HS-5 (cell line): ENCODE measurements around the gene PLCXD3.

ENCODE experiments used
- DNase-seq: peaks from one replicate; pipeline ENCODE4 v3.0.0-alpha.2; 2012; ENCODE audit warnings: low read depth

PLCXD3 gene, protein sequence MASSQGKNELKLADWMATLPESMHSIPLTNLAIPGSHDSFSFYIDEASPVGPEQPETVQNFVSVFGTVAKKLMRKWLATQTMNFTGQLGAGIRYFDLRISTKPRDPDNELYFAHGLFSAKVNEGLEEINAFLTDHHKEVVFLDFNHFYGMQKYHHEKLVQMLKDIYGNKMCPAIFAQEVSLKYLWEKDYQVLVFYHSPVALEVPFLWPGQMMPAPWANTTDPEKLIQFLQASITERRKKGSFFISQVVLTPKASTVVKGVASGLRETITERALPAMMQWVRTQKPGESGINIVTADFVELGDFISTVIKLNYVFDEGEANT

DNA sequence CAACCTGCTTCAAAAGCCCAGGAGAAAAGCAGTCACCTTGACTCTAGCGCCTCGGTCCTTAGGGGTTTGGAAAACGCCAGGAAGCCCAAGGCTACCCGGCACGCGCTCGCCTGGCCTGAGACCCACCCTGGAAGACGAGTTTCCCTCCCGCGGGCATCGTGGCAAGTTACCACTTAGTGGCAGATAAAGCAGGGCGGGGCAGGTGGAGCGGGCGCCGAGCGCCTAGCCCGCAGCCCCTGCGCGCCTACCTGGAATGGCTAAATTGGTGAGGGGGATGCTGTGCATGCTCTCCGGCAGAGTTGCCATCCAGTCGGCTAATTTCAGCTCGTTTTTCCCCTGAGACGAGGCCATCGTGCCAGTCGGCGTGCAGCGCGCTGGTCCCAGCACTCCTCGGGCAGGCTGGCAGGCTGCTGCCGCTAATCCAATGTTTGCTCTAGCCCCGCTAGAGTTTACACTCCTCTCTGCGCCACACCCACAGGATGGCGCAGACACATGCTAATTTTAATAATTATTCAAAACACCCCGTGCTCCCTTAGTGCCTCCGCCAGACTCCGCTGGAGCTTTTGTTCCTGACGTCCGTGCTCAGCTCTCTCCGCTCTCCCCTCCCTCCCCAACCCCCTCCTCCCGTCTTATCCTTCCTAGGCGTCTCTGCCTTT is at the start of gene PLCXD3:
PLCXD3 (minus strand) TSS at position 426 of the 656 bp plus-strand sequence; CDS start at position 351, 75 bp downstream.
- DNase-seq: no peak

DNA sequence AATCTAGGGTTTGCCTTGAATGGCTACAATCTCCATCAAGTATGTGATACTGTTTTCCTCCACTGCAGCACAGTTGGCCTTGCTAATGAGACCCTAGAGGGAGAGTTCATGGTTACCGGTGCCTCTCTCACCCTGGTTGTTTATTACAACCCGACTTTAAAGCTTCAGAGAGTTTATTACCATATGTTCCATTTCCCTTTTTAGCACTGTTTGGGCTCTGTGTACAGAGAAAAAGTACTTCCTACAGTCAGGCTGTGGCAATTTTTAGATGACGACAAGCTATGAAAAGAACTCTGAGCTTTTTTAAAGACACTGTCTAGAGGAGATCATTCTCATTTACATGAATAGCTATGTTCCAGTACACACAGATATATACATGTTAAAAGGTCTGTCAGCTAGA is 48.8 kb upstream of the PLCXD3 start:
- DNase-seq: no peak

DNA sequence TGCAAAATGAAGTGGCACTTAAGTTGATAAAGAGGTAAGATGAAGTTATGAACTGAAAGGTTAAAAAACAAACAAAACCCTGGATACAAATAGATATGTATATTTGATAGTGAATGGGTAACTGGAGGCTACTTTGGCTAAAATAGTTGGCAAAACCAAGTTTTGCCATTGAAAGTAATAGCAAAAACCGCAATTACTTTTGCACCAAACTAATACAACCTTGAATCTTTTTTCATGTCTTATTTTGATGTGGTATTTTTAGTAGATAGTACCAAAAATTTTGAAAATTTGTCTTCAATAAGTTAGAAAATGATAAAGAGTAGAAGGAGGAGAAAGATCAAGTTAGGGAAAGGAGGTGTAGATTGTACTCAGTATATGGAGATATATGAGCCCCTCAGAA is 47.9 kb upstream of the PLCXD3 start:
- DNase-seq: no peak

DNA sequence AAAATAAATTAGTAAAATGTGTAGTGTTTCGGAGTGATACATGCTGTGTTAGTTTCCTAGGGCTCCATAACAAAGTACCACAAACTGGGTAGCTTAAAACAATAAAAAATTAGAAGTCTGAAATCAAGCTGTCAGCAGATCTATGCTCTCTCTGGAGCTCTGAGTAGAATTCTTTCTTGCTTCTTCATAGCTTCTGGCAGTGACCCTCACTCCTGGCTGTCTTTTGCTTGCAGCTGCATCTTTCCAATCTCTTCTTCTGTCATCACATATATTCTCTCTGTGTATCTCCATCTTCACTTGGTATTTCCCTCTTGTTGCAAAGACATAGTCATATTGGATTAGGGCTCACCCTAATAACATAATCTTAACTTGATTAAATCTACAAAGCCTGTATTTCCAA is 37.6 kb upstream of the PLCXD3 start:
- no peak for DNase-seq

DNA sequence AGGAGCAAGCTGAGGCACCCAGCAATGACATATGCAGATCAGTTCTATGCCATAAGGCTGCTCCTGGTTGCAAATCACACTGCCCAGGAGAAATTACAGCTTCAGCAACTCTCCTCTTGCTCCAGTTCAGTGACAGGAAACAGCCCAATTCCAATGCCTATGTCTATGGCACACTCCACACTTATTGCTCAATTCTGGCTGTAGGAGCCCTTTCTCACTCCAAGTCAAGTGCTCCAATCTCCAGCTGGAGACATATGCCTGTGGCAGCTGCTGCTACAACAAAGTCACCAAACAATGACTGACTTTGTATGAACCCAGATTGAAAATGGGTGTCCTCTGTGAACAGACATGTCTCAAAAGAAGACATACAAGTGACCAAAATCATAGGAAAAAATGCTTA is 31.8 kb upstream of the PLCXD3 start:
- no peak for DNase-seq

DNA sequence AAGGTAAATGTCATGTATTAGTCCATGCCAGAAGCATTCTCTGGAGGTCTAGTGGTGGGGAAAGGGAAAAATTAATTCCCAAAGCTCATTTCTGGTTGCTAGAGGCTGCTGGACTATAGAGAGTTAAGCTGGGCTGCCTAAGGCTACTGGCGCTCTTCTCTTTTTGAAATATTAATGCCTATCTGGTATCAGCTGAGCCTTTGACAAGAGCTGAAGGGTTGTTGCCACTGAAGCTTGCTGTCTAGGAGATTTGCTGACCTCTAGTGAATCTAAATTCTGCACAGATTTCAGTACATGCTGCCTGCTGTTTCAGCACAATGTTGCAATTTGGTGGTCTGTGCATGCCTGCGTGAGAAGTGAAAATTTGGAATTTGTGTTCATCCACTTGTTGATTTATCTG is 29.1 kb upstream of the PLCXD3 start:
- DNase-seq: no peak

DNA sequence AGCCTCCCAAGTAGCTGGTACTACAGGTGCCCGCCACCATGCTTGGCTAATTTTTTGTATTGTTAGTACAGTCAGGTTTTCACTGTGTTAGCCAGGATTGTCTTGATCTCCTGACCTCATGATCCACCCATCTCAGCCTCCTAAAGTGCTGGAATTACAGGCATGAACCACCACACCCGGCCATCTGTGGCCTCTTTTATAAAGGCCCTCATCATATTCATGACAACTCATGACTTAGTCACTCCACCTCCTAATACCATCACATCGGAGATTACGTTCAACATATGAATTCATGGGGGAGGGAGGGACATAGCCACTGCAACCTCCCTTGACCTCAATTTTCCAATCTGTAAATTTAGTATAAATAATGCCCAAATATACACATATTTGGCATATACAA is 27.2 kb upstream of the PLCXD3 start:
- DNase-seq: no peak

DNA sequence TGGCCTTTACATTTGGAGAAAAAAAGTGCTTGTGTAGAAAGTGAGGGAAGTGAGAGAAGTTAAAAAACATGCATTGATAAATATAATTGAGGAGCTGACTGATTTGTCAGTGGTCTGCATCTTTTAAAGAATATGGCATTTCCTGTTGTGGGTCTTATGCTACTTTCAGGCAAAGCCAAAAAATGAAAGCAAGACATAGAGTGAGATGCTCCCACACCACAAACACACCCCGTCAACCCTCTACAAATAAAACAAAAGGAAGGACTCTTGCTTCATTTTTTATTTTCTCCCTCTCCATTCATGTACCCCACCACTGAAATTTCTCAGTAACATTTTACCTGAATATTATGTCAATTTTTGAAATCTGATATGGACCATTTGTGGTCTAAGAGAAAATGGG is 22.1 kb upstream of the PLCXD3 start:
- no peak for DNase-seq

DNA sequence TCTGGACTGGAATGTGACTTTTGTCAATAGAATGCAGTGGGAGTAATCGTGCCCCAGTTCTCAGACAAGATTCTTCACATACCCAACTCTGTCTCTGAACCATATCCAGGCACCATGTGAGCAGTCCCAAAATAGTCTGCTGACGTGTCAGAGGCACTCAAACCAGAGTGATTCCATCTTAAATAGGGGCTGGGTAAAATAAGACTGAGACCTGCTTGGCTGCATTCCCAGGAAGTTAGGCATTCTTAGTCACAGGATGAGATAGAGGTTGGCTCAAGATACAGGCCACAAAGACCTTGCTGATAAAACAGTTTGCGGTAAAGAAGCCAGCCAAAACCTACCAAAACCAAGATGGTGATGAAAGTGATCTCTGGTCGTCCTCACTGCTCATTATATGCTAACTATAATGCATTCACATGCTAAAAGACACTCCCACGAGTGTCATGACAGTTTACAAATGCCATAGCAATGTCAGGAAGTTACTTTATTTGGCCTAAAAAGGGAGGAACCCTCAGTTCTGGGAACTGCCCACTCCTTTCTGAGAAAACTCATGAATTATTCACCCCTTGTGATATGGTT is 16.9 kb upstream of the PLCXD3 start:
- peak; percentile 100 for DNase-seq

DNA sequence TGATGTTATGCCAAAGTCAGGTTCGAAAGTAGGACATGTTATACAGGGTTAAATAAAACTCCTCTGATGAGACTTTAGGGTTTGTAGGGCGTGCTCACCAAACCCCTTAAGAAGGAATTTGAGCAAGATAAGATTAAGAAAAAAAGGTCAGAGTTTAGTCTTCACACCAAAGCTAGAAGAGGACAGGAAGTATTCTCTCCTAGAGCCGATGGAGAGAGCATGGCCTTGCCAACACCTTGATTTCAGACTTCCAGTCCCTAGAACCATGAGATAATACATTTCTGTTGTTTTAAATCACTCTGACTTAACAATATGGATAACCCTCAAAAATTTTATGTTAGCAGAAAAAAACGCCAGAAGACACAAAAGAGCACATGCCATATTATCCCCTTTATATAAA is 16.3 kb upstream of the PLCXD3 start:
- no peak for DNase-seq

DNA sequence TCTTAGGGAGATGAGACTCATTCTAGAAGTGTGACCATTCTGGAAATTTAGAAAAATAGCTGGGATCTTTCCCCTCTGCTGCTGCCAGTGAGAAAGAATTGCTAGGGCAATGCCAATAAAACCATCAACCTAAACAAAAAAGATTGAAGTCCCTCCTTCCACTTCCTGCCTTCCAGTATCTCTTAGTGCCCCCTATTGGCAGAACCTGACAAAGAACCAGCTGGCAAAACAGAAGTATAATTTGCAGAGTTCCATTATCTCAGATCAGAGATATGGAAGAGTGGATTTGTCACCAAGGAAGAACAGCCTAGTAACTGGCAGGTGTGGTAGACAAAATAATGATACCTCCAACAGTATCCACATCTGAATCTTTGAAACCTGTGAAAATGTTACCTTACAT is 13.8 kb upstream of the PLCXD3 start:
- no peak for DNase-seq

DNA sequence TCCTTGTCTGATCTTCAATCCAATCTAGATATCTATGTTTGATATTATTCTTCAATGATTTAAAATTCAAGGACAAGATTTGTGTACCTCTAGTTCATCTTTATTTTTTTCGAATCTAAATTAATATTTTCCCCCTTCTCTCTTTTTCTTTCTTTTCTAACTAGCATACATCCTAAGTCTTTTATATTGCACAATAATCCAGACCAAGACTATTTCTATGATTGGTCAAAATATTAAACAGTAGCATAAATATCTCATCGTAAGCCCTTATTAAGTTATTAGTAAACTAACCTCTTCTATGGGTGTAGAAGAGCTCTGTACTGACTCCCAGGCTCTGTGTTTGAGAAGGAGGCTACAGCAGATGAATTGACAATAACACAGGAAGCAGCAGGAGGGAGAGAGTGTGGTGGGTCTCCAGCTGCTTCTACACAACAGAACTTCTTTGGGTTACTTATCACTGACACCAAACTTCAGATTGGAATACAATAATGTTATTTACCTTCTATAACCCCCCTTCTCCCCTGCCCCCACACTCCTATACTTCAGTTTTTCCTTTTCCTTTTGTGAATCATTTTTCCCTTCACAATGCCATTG is 11.9 kb upstream of the PLCXD3 start:
- no peak for DNase-seq

DNA sequence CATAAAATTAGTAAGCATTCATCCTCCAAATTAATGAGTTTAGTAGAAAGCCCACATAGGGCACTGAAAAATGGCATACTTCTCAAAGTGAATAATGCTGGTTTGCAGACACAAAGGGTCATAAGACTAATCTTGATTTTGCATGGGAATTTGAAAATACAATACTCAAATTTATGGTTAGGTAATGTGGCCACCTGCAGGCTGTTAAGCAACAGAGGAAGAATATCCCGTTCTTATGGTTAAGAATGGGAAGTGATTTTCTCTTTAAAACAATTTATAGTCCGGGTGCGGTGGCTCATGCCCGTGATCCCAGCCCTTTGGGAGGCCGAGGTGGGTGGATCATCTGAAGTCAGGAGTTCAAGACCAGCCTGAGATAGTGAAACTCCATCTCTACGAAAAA is 9.4 kb upstream of the PLCXD3 start:
- no peak for DNase-seq

DNA sequence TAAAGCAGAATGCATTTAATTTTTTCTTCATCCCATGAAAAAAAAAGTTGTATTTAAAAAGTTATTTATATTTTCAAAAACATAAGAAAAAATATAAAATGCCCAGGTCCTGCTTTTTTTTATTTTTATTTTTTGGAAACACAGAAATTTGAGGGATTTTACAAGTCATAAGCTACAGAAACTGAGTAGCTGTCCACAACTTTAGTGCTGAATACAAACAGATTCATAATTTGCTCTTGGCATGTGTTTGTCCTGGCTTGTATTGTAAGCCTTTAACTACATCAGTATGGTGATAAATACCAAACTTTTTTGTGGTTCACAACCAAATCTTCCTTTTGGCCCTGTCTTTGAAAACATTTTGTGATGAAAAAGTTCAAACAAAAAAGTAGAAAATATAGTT is 7.5 kb upstream of the PLCXD3 start:
- DNase-seq: no peak

DNA sequence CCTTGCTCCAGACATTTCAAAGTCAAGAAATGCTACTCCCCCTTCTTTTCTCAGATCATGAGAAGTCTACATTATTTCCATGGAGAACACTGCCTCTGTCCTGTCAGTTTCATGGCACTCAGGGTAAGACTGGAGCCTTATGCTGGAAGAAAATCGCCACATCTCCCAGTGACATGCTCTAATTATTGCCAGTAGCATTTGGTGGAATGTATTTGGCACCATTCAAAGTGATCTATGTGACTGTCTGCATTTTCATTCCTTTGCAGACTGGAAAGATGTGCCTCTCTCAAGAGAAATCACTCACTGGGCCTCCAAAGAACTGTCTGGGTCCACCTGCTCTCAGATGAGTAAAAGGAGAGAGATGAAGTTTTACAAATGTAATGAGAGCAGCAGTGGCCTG is 840 bp upstream of the PLCXD3 start:
- DNase-seq: no peak

DNA sequence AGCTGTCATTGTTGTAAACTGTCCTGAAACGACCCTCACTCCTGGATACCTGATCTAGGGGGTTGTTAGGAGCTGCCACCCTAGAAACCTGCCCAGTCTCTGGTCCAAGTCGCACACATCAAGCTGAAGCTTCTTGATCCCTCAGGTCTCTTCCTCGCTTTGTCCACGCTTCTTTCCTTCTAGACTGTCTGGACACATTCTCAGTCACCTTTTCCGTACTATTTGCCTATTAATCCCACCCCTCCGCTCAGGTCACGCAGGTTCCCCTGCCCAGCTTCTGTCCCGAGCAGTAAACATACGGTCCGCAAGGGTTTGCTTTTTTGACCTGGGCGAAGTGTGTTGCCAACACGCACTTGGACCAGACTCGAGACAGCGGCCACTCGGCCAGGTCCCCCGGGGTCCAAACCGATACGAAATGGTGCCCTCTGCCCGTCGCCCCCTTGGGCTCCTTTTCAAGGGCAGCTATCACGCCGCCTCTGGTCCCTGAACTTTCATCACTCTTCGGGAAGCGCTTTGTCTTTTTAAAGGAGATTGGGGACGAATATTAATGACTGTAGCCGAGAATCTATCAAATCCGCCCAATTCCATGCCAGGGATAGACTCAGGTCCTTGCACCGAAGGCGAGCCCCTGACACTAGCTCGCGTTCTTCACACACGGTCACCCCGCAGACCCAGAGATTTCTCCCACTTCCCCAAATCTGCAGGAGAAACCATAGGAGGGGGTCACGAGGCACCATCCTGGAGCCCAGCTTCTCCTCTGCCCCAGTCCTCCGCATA is 814 bp downstream of the PLCXD3 start:
- no peak for DNase-seq

DNA sequence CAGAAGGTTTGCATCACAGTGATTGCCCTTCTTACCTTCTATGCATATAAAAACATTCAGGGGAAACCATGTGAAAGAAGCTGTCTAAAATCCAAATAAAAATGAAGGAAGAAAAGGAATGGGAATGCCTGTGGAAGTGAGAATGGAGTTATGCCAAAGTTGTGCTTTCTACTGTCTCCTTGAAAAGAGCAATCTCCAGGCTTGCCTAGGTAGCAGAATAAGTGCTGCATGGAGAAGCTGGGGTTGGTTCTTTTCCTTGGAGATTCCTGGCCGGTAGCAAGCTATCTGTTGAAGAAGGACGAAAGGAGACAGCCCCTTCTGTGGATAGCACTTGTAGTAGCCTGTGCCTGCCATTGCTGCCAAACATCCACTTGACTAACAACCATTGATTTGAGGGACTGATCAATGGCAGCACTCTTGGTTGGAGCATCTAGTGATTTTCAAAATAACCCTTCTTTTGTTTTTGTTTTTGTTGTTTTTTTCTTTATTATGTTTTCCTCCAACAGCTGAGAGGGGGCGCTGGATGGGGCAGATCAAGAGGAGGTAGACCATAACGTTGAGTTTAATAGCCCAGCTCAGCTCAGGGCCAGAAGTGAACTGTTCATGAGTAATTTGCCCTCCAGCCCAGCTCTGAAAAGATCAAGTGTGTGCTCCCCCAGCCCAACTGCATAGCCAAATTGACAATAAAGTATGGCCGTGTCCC is 1.6 kb downstream of the PLCXD3 start:
- DNase-seq: no peak

DNA sequence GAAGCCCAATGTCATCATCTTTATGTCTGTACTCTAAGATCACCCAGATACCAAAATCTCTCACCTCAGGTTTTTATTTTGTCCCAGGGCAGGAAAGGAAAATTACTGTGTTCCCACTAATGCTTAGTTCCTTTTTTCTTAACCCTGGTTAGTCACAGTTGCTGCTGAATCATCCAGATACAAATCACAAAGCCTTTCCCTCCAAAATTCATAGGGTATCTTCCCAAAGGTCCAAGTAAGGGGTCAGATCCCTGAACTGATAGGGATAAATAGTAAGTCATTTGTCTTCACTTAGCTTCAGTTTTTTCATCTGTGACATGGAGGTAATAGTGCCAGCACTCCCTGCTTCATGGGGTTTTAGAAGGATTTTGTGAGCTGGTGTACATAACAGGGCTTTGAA is 2.2 kb downstream of the PLCXD3 start:
- peak; percentile 35 for DNase-seq

DNA sequence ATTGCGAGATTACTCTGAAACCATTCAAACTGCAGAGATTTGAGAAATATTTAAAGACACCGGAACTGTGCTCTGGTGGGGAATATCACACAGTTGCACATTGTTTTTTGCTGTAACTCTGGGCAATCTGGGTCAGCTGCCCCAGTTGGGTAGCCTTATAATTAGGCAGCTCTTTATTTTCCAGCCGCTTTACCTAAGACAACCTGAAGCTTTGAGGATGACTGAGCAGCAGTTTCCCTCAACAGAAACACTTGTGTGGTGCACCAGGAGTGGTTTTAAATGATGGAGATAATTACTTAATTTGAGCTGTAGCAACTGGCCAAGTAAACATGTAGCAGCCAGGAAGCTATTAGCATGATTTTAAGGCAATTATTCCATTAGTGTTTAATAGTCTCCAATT is 2.9 kb downstream of the PLCXD3 start:
- no peak for DNase-seq

DNA sequence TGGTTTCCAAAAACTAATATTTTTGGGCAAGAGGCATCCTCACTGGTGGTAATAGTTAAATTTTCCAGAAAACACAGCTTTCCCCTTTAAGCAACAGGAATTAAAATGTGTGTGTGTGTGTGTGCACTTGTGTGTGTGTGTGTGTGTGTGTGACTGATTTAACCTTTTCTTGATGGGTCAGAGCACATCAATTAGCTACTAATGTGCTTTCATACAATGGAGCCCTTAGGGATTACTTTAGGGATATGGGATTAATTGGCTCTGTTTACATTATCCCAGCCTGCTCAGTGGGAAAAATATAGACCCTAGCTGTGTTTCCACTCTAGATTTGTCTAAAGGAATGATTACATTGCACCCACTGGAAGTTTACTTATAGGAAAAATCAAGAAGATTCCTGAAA is 6.5 kb downstream of the PLCXD3 start:
- no peak for DNase-seq

DNA sequence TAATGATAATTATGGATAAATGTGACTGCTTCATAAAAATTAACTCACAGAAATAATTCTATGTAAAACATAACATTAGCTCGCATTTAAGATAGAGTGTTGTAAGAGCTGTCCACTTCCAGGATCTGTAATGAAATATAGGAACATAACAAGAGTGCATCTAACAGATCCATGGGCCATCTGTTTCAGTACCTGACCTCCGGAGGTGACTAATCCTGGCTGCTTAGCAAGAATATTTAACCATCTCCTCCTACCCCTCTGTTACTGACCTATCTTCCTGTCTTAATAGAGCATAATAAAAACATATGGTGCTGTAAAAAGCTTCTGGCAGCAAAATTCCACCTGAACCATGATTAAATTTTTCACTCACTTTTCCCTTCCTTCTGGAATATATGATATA is 7.1 kb downstream of the PLCXD3 start:
- no peak for DNase-seq
